Karpas-422 (cell line): ENCODE data around the gene TPK1. TPM values are rescaled to one million over a fixed set of nuclear protein-coding genes. Genes with fewer than 3 reads are reported as not detected.

Experiments used
- DNase-seq: peaks from one replicate; pipeline ENCODE4 v3.0.0-alpha.2; 2015
- H2AFZ ChIP-seq: fragments of 200-600 bp; sonication (generic); 2 replicates; pipeline ENCODE4 v1.6.1; 2014; ENCODE audit warnings: antibody characterized with exemption, low read length, mixed read lengths
- H3K27ac ChIP-seq: fragments of 200-600 bp; sonication (generic); 2 replicates; pipeline ENCODE4 v1.5.1; 2014; ENCODE audit warnings: mild to moderate bottlenecking, low read length, moderate library complexity
- H3K27me3 ChIP-seq: fragments of 200-600 bp; sonication (generic); 2 replicates; pipeline ENCODE4 v1.6.1; 2014; ENCODE audit warnings: low read length, mixed read lengths
- H3K36me3 ChIP-seq: fragments of 200-600 bp; sonication (generic); 2 replicates; pipeline ENCODE4 v1.6.1; 2014; ENCODE audit warnings: low read length, mixed read lengths; ENCODE audit not compliant: insufficient read depth
- H3K4me1 ChIP-seq: fragments of 200-600 bp; sonication (generic); 2 replicates; pipeline ENCODE4 v1.6.1; 2014; ENCODE audit warnings: mild to moderate bottlenecking, low read length, mixed read lengths
- H3K4me2 ChIP-seq: fragments of 200-600 bp; sonication (generic); 2 replicates; pipeline ENCODE4 v1.6.1; 2014; ENCODE audit warnings: low read length, low read depth, mild to moderate bottlenecking; ENCODE audit not compliant: poor library complexity, severe bottlenecking
- H3K4me3 ChIP-seq: fragments of 200-600 bp; sonication (generic); 2 replicates; pipeline ENCODE4 v1.5.1; 2014; ENCODE audit warnings: mild to moderate bottlenecking, antibody characterized with exemption, low read length, mixed read lengths
- H3K79me2 ChIP-seq: fragments of 200-600 bp; sonication (generic); 2 replicates; pipeline ENCODE4 v1.6.1; 2014; ENCODE audit warnings: mild to moderate bottlenecking, low read length, mixed read lengths
- H3K9ac ChIP-seq: fragments of 200-600 bp; sonication (generic); 2 replicates; pipeline ENCODE4 v1.6.0; 2014; ENCODE audit warnings: low read length
- H3K9me2 ChIP-seq: fragments of 200-600 bp; sonication (generic), shearing (Covaris generic); replicated peaks from 2 replicates; pipeline ENCODE4 v1.6.0; 2014; ENCODE audit warnings: mild to moderate bottlenecking, low read length, moderate library complexity; ENCODE audit not compliant: insufficient read depth
- H3K9me3 ChIP-seq: fragments of 300-700, 200-600 bp; sonication (generic); 2 replicates; pipeline ENCODE4 v1.6.1; 2014; ENCODE audit warnings: low read length, mixed read lengths
- H4K20me1 ChIP-seq: fragments of 200-600 bp; sonication (generic); 2 replicates; pipeline ENCODE4 v1.6.1; 2014; ENCODE audit warnings: mild to moderate bottlenecking, antibody characterized with exemption, low read length, low read depth; ENCODE audit not compliant: insufficient read depth
- total RNA-seq: library from RNA; depleted of rRNA; stranded (reverse); fragments of >200 nt; shearing (Covaris generic); gene quantifications from 2 replicates; pipeline ENCODE4 v1.2.3, GENCODE V29; 2014; ENCODE audit warnings: low replicate concordance

TPK1 gene
- total RNA-seq, 1 experiment from 2014 or later = 11.5 TPM

GRCh38 chr7:144659211-144659610 is 176.6 kb downstream of the TPK1 start:
- DNase-seq = peak; percentile 42
- Histone ChIP-seq H3K4me1 (no peaks in the 10 kb centered on the region), H3K9ac (no peak overlapping the region), H2AFZ (no peak overlapping the region), H3K36me3 (no peaks in the 10 kb centered on the region), H3K27me3 (no peaks in the 10 kb centered on the region), H3K9me3 (no peaks in the 10 kb centered on the region), H3K4me2 (no peak overlapping the region), H4K20me1 (no peaks in the 10 kb centered on the region), H3K9me2 (no peaks in the 10 kb centered on the region), H3K79me2 (no peaks in the 10 kb centered on the region), H3K4me3 (no peak overlapping the region), H3K27ac (no peak overlapping the region)

GRCh38 chr7:144656965-144657517 is 178.8 kb downstream of the TPK1 start:
- H3K4me3 ChIP-seq = no peak overlapping the region
- no peaks in the 10 kb centered on the region for H3K27me3 ChIP-seq
- H3K36me3 ChIP-seq = no peaks in the 10 kb centered on the region
- no peaks in the 10 kb centered on the region for H3K79me2 ChIP-seq
- H3K4me2 ChIP-seq = no peak overlapping the region
- no peaks in the 10 kb centered on the region for H3K4me1 ChIP-seq
- H3K9me2 ChIP-seq = no peaks in the 10 kb centered on the region
- no peak overlapping the region for H3K9ac ChIP-seq
- DNase-seq = no peak
- no peak overlapping the region for H2AFZ ChIP-seq
- no peaks in the 10 kb centered on the region for H4K20me1 ChIP-seq
- no peaks in the 10 kb centered on the region for H3K9me3 ChIP-seq
- no peak overlapping the region for H3K27ac ChIP-seq

GRCh38 chr7:144653449-144653848 is 182.4 kb downstream of the TPK1 start:
- Histone ChIP-seq H3K4me2 (no peak overlapping the region), H3K79me2 (no peaks in the 10 kb centered on the region)
- DNase-seq = no peak

GRCh38 chr7:144650439-144650838 is 185.4 kb downstream of the TPK1 start:
- Histone ChIP-seq H3K9me3 (no peaks in the 10 kb centered on the region), H3K4me1 (no peaks in the 10 kb centered on the region), H3K4me3 (no peak overlapping the region), H3K27me3 (no peaks in the 10 kb centered on the region), H2AFZ (no peak overlapping the region), H3K9me2 (no peaks in the 10 kb centered on the region), H3K4me2 (no peak overlapping the region), H3K9ac (no peak overlapping the region), H4K20me1 (no peaks in the 10 kb centered on the region), H3K27ac (no peak overlapping the region), H3K79me2 (no peaks in the 10 kb centered on the region), H3K36me3 (no peaks in the 10 kb centered on the region)
- no peak for DNase-seq

More at GRCh38 chr7:144653449-144653848, 182.4 kb downstream of the TPK1 start:
- Histone ChIP-seq H3K27me3 (no peaks in the 10 kb centered on the region), H3K27ac (no peak overlapping the region), H3K4me3 (no peak overlapping the region), H4K20me1 (no peaks in the 10 kb centered on the region), H3K9me2 (no peaks in the 10 kb centered on the region), H3K4me1 (no peaks in the 10 kb centered on the region), H3K9ac (no peak overlapping the region), H3K36me3 (no peaks in the 10 kb centered on the region), H2AFZ (no peak overlapping the region), H3K9me3 (no peaks in the 10 kb centered on the region)

- no peak overlapping the region for H3K27ac ChIP-seq
- no peaks in the 10 kb centered on the region for H3K9me3 ChIP-seq
- H2AFZ ChIP-seq = no peak overlapping the region
- no peaks in the 10 kb centered on the region for H3K36me3 ChIP-seq
- no peak overlapping the region for H3K9ac ChIP-seq
- H3K4me2 ChIP-seq = no peak overlapping the region
- H4K20me1 ChIP-seq = no peaks in the 10 kb centered on the region
- no peaks in the 10 kb centered on the region for H3K4me1 ChIP-seq
- H3K27me3 ChIP-seq = no peaks in the 10 kb centered on the region
- DNase-seq = no peak
- no peak overlapping the region for H3K4me3 ChIP-seq
- no peaks in the 10 kb centered on the region for H3K9me2 ChIP-seq
- H3K79me2 ChIP-seq = no peaks in the 10 kb centered on the region
Measured at GRCh38 chr7:144649120-144649519, 186.7 kb downstream of the TPK1 start.

GRCh38 chr7:144641389-144642044 is 194.3 kb downstream of the TPK1 start:
- Histone ChIP-seq H3K4me3 (no peak overlapping the region), H3K27me3 (no peaks in the 10 kb centered on the region), H3K27ac (no peak overlapping the region), H3K9me2 (no peaks in the 10 kb centered on the region), H4K20me1 (no peaks in the 10 kb centered on the region), H3K79me2 (no peaks in the 10 kb centered on the region), H3K4me2 (no peak overlapping the region), H3K36me3 (no peaks in the 10 kb centered on the region), H3K9me3 (no peaks in the 10 kb centered on the region), H3K9ac (no peak overlapping the region), H2AFZ (no peak overlapping the region), H3K4me1 (no peaks in the 10 kb centered on the region)
- no peak for DNase-seq

GRCh38 chr7:144632724-144633123 is 203.1 kb downstream of the TPK1 start:
- Histone ChIP-seq H3K27me3 (no peaks in the 10 kb centered on the region), H2AFZ (no peak overlapping the region), H3K79me2 (no peaks in the 10 kb centered on the region), H3K9me3 (peaks cover 7% of the 10 kb centered on the region; the same call in 1 of the 2 replicates), H3K36me3 (no peaks in the 10 kb centered on the region), H3K4me3 (no peak overlapping the region), H3K4me2 (no peak overlapping the region), H4K20me1 (no peaks in the 10 kb centered on the region), H3K4me1 (no peaks in the 10 kb centered on the region), H3K27ac (no peak overlapping the region), H3K9ac (no peak overlapping the region), H3K9me2 (no peaks in the 10 kb centered on the region; the same call in 1 of the 2 replicates)
- no peak for DNase-seq

- Histone ChIP-seq H3K9me2 (no peaks in the 10 kb centered on the region; the same call in 1 of the 2 replicates), H3K4me2 (no peak overlapping the region), H3K79me2 (no peaks in the 10 kb centered on the region), H3K4me3 (no peak overlapping the region), H3K9ac (no peak overlapping the region), H3K4me1 (no peaks in the 10 kb centered on the region), H3K36me3 (no peaks in the 10 kb centered on the region), H2AFZ (no peak overlapping the region), H3K27ac (no peak overlapping the region), H3K9me3 (peaks cover 8% of the 10 kb centered on the region; the same call in 1 of the 2 replicates), H3K27me3 (0 out of 2 replicates have a peak, but pooled peaks cover 3% of the 10 kb centered on the region), H4K20me1 (no peaks in the 10 kb centered on the region)
- no peak for DNase-seq
Measured at GRCh38 chr7:144629598-144629997, 206.3 kb downstream of the TPK1 start.
